Glutamatergic neuron (in vitro differentiated cells): ENCODE data around the gene ILDR1. TPM values are rescaled to one million over a fixed set of nuclear protein-coding genes. Genes with fewer than 3 reads are reported as not detected.

ENCODE experiments used
- DNase-seq: peaks from one replicate; pipeline ENCODE4 v3.0.0; 2022
- H3K27ac Mint-ChIP-seq: one replicate; pipeline ENCODE4 v1.8.0; 2020; ENCODE audit warnings: mild to moderate bottlenecking, mixed read lengths, inconsistent platforms; ENCODE audit not compliant: unreplicated experiment
- H3K27me3 Mint-ChIP-seq: one replicate; pipeline ENCODE4 v1.8.0; 2020; ENCODE audit warnings: mild to moderate bottlenecking, moderate library complexity, mixed read lengths, inconsistent platforms; ENCODE audit not compliant: unreplicated experiment
- H3K36me3 Mint-ChIP-seq: one replicate; pipeline ENCODE4 v1.8.0; 2020; ENCODE audit warnings: mild to moderate bottlenecking, mixed read lengths, inconsistent platforms; ENCODE audit not compliant: unreplicated experiment
- H3K4me1 Mint-ChIP-seq: one replicate; pipeline ENCODE4 v1.8.0; 2020; ENCODE audit warnings: mild to moderate bottlenecking, low read depth, mixed read lengths, inconsistent platforms; ENCODE audit not compliant: unreplicated experiment
- H3K4me3 Mint-ChIP-seq: one replicate; pipeline ENCODE4 v1.8.0; 2020; ENCODE audit warnings: mild to moderate bottlenecking, mixed read lengths, inconsistent platforms; ENCODE audit not compliant: unreplicated experiment
- H3K9me3 Mint-ChIP-seq: one replicate; pipeline ENCODE4 v1.8.0; 2020; ENCODE audit warnings: mild to moderate bottlenecking, moderate library complexity, mixed read lengths, inconsistent platforms; ENCODE audit not compliant: unreplicated experiment
- CTCF ChIP-seq: fragments of 200-600 bp; sonication (generic); IDR thresholded peaks from one replicate; pipeline ENCODE4 v1.5.0; 2021; ENCODE audit not compliant: partially characterized antibody, unreplicated experiment
- total RNA-seq: library from RNA; stranded (reverse); fragmentation: NEBNext Ultra II Directional; extraction: Animal tissue kit (Norgen Biotek cat#: 25700); gene quantifications from one replicate; pipeline ENCODE4 v1.2.1, GENCODE V29; 2021; ENCODE audit not compliant: unreplicated experiment

Gene ILDR1
- total RNA-seq, 1 donor from 2014 or later = not detected

DNA sequence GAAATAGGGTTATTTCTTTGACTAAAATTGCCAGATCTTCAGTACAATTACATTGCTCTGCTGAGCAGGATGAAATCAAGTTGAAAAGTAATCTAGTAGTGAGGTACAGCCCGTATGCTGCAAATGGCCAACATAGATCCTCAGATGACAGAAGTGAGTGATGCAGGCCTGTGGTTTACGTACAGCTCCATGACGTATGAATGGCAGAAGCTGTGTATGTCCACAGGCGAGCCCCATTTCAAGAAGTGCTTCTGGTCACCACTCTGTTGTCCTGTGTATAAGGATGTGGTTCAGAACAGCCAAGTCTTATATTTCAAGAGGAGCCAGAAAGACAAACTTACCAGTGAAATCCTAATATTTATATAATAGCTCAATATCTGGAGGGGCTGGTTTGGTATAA lies 42.3 kb upstream of the ILDR1 start:
- TF ChIP-seq CTCF = no peak

DNA sequence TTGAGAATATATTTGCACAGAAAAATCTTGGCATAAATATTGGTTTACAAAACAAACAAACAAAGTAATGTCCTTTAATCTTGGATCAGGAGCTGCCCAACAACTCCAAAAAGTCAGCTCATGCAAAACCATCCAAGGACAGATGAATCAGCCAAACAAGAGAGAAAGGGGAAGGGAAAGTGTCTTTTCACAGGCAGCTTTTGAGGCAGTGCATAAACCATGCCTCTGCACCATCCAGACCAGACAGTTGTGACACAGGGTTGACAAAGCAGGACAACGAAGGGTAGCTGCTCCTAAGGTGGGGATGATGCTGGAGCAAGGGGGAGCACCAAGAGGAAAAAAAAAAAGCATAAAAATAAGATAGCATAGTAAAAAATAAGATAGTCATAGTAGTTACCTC lies 41.9 kb upstream of the ILDR1 start:
- TF ChIP-seq CTCF = no peak
- Mint-ChIP-seq H3K9me3 (no peaks in the 10 kb centered on the region), H3K27ac (no peak overlapping the region), H3K36me3 (no peaks in the 10 kb centered on the region), H3K4me1 (no peaks in the 10 kb centered on the region), H3K4me3 (no peak overlapping the region), H3K27me3 (peaks cover 2% of the 10 kb centered on the region)
- no peak for DNase-seq

More for the DNA sequence above, 42.3 kb upstream of the ILDR1 start:
- no peaks in the 10 kb centered on the region for H3K36me3 Mint-ChIP-seq
- no peak overlapping the region for H3K27ac Mint-ChIP-seq
- no peaks in the 10 kb centered on the region for H3K9me3 Mint-ChIP-seq
- peaks cover 2% of the 10 kb centered on the region for H3K27me3 Mint-ChIP-seq
- H3K4me1 Mint-ChIP-seq = no peaks in the 10 kb centered on the region
- no peak for DNase-seq
- H3K4me3 Mint-ChIP-seq = no peak overlapping the region

- no peak for DNase-seq
- Mint-ChIP-seq H3K9me3 (peaks cover 4% of the 10 kb centered on the region), H3K4me1 (no peaks in the 10 kb centered on the region), H3K27me3 (no peaks in the 10 kb centered on the region), H3K36me3 (no peaks in the 10 kb centered on the region), H3K27ac (no peak overlapping the region), H3K4me3 (no peak overlapping the region)
- TF ChIP-seq CTCF = no peak
These were observed 38.1 kb upstream of the ILDR1 start for GRCh38 chr3:122060040-122060698.

DNA sequence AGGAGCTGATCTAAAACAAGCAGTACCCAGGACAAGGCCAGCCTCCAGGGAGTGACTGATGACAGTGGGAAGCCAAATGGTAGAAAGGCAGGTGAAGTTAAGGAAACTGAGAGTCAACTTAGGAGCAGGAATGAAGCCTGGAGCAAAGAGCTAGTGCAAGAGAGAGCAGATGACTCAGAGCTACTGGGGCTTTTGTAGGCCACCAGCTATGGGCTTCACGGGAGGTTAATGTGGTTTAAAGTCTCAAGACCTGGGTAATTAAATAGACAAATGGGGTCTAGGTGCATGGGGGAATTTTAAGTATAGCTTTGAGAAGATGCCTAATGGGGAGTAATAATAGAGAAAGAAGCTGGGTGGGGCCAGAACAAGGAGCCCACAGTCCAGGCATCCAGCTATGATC lies 36.2 kb upstream of the ILDR1 start:
- Mint-ChIP-seq H3K36me3 (no peaks in the 10 kb centered on the region), H3K4me3 (no peak overlapping the region), H3K9me3 (peaks cover 4% of the 10 kb centered on the region), H3K27ac (no peak overlapping the region), H3K4me1 (no peaks in the 10 kb centered on the region), H3K27me3 (no peaks in the 10 kb centered on the region)
- TF ChIP-seq CTCF = no peak
- DNase-seq = no peak

DNA sequence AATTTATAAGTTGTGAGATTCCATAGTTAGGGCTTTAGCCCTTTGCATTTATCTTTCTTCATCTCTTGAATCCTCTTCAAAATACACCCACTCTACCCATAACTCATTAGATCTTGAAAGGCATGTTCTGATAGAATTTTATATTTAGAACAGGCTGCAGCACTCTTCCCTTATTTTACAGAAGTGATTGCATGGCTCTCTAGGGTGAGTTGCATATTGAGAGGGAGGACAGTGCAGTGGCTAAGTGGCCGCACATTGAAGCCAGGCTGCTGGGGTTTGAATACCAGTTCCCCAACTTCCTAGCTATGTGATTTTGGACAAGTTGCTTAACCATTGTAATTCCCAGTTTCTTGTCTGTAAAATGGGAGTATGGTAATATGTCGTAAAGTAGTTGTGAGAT lies 35.6 kb upstream of the ILDR1 start:
- no peak overlapping the region for H3K27ac Mint-ChIP-seq
- no peak overlapping the region for H3K4me3 Mint-ChIP-seq
- no peak for TF ChIP-seq CTCF
- H3K27me3 Mint-ChIP-seq = no peaks in the 10 kb centered on the region
- no peaks in the 10 kb centered on the region for H3K36me3 Mint-ChIP-seq
- peaks cover 6% of the 10 kb centered on the region for H3K9me3 Mint-ChIP-seq
- no peak for DNase-seq
- H3K4me1 Mint-ChIP-seq = no peaks in the 10 kb centered on the region
